SK-N-MC (cell line): ENCODE measurements around the gene NFATC1.

ENCODE experiments used
- EZH2 ChIP-seq: fragments of 200-600 bp; sonication (generic); IDR thresholded peaks from one replicate; pipeline ENCODE4 v1.6.1; 2017; ENCODE audit warnings: antibody characterized with exemption
- POLR2AphosphoS5 ChIP-seq: IDR thresholded peaks from 2 replicates; pipeline ENCODE4 v1.6.1; 2012; ENCODE audit warnings: mild to moderate bottlenecking, low read depth, low read length, borderline replicate concordance

DNA sequence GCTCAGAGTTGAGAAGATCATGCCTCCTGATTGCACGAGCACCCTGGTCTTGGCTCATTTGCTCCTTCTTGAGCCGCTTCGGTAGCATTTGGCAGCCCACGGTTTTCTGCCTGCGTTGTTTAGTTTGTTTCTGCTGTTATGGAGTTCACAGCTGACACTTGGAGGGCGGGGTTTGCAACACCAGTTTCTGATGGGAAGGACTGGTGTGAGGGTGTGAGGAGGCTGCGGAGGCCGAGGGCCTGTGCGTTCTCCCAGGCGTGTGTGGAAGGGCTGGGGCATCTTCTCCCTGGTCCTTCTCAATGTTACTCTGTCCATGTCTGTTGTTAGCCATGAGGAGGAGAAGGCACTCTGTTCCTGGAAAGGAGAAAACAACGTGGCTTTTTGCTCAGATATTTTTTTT lies 22.9 kb downstream of the NFATC1 start:
- TF ChIP-seq EZH2, result no peak
- TF ChIP-seq POLR2AphosphoS5, result no peak
